ENCODE data around the gene FGF1. TPM values are rescaled to one million over a fixed set of nuclear protein-coding genes. Genes with fewer than 3 reads are reported as not detected.
A peak's percentile ranks its signal among the peaks of the same experiment; 100 is the strongest.

FGF1 gene
- total and polyA plus RNA-seq, 8 donors: 0.03 to 0.90 (median 0.35) TPM

DNA sequence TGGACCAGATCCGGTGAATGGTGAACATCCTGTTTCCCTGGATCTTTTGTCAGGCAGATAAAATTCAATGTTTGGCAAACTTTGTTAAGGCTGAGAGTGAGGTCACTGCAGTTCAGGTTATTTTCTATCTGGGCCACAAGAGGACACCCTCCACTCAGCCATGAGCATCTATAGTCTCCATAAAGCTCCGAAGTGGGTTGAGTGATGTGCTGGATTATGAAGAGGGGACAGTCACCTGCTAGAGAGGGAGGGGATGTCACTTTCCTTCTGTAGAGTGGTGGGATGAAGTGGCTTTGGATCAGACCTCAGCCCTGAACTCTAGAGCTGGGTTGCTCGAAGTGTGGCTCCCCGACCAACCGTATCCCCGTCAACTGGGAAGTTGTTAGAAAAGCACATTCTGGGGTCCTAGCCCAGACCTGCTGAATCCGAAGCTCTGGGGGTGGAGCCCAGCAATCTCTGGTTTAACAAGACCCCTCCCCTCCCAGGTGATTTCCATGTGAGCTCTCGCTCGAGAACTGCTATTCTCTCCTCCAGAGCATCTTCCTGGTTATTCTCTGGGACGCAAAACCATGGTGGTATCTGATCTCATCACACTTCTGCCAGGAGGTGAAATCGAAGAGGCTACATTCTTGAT lies 31.8 kb upstream of the FGF1 start:
- intact Hi-C loops (cut with DNase I): loop anchor here in 2 of 3 donors (5.0 kb wide), 1 partner anchor 165 kb away; no protein-coding TSS in a partner anchor

DNA sequence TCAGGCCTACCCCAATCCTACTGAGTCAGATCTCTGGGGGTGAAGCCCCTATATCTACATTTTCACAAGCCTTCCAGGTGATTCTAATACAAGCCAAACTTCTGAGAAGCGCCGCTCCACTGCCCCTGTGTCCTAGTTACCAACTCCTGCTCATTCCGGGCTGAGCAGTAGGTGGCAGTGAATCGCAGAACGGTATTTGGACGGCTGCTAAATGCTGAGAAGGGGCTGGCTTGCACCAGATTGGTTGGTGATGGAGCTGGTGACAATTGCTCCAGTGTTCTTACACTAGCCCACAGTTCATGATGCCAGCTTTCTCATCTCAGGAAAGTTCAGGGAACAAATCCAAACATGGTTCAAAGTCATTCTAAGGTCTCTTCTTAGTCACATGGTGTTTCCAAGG lies 31.1 kb upstream of the FGF1 start:
- Histone ChIP-seq H3K27me3 (no peaks in the 10 kb centered on the region), H3K27ac (no peak overlapping the region), H3K4me1 (peaks cover 0 to 15% (median 0%) of the 10 kb centered on the region in 3 donors), H3K4me3 (no peak overlapping the region), H3K36me3 (no peaks in the 10 kb centered on the region), H3K9me3 (no peaks in the 10 kb centered on the region)
- ATAC-seq (peak; percentile 16 to 63 (median 54)), FAIRE-seq (no peak), DNase-seq (peak in 4 of 6 donors; percentile 25 to 56 (median 34))
- 4 to 10% methylated on average over 6 of the region's 6 CpGs for WGBS, 2 donors
- intact Hi-C loops (cut with DNase I): loop anchor here in 2 of 3 donors (5.0 kb wide), 1 partner anchor 165 kb away; no protein-coding TSS in a partner anchor
- TF ChIP-seq, protein P1, sequence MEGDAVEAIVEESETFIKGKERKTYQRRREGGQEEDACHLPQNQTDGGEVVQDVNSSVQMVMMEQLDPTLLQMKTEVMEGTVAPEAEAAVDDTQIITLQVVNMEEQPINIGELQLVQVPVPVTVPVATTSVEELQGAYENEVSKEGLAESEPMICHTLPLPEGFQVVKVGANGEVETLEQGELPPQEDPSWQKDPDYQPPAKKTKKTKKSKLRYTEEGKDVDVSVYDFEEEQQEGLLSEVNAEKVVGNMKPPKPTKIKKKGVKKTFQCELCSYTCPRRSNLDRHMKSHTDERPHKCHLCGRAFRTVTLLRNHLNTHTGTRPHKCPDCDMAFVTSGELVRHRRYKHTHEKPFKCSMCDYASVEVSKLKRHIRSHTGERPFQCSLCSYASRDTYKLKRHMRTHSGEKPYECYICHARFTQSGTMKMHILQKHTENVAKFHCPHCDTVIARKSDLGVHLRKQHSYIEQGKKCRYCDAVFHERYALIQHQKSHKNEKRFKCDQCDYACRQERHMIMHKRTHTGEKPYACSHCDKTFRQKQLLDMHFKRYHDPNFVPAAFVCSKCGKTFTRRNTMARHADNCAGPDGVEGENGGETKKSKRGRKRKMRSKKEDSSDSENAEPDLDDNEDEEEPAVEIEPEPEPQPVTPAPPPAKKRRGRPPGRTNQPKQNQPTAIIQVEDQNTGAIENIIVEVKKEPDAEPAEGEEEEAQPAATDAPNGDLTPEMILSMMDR (IDR thresholded peaks at IDR 0.05): no peak

More for the DNA sequence above, 31.8 kb upstream of the FGF1 start:
- TF ChIP-seq, protein P1 (IDR thresholded peaks at IDR 0.05): peak in 2 of 4 donors; percentile 32 to 33
- Histone ChIP-seq H3K4me3 (no peak overlapping the region), H3K27me3 (no peaks in the 10 kb centered on the region), H3K27ac (no peak overlapping the region), H3K36me3 (no peaks in the 10 kb centered on the region), H3K9me3 (no peaks in the 10 kb centered on the region), H3K4me1 (peaks cover 0 to 13% (median 0%) of the 10 kb centered on the region in 3 donors)
- ATAC-seq: peak; percentile 20 to 66 (median 58)
- FAIRE-seq: no peak
- 55% methylated on average over 11 of the region's 11 CpGs for WGBS, 2 donors
- peak in 1 of 6 donors; percentile 40 for DNase-seq

DNA sequence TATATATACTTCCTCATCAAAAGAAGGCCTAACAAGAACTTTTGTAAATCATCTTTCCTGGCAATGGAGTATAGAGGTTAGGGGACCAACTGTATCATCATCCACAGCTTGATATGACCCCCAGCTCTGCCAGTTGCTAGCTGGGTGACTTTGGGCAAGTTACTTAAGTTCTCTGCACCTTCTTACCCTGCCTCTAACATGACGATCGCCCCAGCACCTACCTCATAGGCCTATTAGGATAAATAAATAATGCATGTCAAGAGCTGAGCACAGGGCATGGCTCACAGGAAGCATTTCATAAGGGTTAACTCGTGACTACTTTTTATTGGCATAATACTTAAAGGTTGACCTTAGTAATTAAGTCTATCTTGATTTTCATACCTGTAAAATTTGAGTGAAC lies 29.4 kb upstream of the FGF1 start:
- DNase-seq (no peak), ATAC-seq (no peak), FAIRE-seq (no peak)
- Histone ChIP-seq H3K9me3 (no peaks in the 10 kb centered on the region), H3K27me3 (no peaks in the 10 kb centered on the region), H3K27ac (no peak overlapping the region), H3K36me3 (no peaks in the 10 kb centered on the region), H3K4me3 (no peak overlapping the region), H3K4me1 (peaks cover 0 to 4% (median 0%) of the 10 kb centered on the region in 3 donors)
- TF ChIP-seq, protein P1 (IDR thresholded peaks at IDR 0.05): no peak
- intact Hi-C loops (cut with DNase I): loop anchor here in 2 of 3 donors (5.0 kb wide), 1 partner anchor 167 kb away; no protein-coding TSS in a partner anchor
- WGBS, 2 donors: 47 to 76% methylated on average over 3 of the region's 3 CpGs

DNA sequence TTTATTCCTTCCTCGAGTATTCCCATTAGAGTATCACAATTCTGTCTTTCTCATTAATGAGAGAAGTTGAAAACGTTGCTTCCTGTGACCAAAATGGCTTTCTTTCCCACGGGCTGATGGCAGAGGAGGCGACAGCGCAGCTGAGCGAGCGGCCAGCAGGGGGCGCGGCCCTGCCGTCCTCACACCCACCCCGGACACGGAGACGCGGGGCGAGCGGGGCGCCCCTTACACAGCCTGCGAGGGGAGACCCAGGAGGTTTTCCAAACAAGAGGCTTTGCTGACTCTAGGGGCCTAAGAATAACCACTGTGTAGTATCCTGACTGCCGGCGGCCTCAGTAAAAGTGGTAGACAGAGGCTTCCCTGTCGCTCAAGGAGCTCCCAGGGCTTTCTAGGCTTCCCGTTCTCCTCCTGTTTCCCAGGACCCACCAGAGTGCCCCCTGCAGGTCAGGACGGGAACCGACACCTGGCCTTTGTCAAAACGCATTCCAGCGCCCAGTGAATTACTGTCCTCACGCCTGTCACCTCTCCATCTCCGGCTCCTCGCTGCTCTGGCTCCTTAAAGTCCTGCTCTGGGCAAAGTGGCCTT lies 27.3 kb upstream of the FGF1 start:
- Histone ChIP-seq H3K27ac (peak overlapping the region; percentile 68 to 93 (median 80)), H3K4me3 (peak overlapping the region; percentile 32 to 58 (median 46)), H3K4me1 (peaks cover 0 to 4% (median 0%) of the 10 kb centered on the region in 3 donors), H3K36me3 (no peaks in the 10 kb centered on the region), H3K9me3 (no peaks in the 10 kb centered on the region), H3K27me3 (no peaks in the 10 kb centered on the region)
- DNase-seq: peak; percentile 79 to 94 (median 90)
- peak; percentile 95 to 97 (median 95) for ATAC-seq
- intact Hi-C loops (cut with DNase I): no loop called here
- FAIRE-seq: no peak
- 0 to 1% methylated on average over 29 of the region's 29 CpGs for WGBS, 2 donors
- TF ChIP-seq, protein P1 (IDR thresholded peaks at IDR 0.05): peak; percentile 91 to 97 (median 95)
